ENCODE results near the gene TMEM135. TPM values are rescaled to one million over a fixed set of nuclear protein-coding genes. Genes with fewer than 3 reads are reported as not detected.
"Not testable (repeated sequence)": the region's sequence is repeated elsewhere in the genome, so short reads cannot be mapped to it uniquely, and the experiment has no call there.

TMEM135 gene
- total RNA-seq, 1 donor from 2014 or later, result 43.2 TPM

DNA sequence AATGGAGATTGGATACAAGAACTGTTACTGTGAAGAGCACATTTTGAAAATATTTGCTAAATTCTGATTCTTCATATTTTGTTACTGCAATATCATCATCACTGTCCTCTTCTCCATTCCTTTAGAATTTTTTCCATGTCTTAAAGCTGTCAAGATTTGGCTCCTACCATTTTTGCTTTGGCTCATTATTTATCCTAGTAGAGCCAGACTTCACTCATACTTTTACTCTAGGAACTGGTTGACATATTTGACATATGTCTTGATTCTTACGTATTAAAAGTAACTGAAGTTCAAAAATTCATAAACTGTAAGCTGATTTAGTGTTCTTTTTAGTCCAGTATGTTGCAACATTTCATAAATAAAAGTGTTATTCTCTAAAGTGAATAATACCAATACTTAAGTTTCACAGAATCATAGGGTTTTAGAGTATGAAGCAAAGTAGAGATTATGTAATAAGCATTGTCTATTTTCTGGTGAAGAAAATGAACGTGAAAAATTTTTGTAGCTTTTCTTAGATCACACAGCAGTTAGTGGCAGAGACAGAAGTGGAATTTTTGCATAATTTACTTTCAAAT, 225.6 kb downstream of the TMEM135 start:
- no peak for DNase-seq

DNA sequence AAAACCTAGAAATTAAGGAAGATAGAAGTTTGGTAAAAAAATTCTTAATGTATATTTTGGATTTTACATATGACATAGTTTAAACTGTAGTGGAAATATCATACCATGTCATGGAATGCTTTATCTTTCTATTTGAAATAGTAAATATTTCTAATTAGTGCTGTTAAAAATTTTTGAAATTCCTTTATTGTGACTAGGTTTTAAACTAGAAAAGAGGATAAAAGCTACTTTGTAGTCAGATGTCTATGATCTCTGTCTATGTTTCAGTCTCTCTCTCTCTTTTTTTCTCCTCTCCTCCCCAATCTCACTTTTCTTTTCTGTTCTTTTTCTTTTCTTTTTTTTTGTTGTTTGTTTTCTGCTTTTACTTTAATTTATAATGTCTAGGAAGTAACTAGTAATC, 226.2 kb downstream of the TMEM135 start:
- DNase-seq, result no peak

DNA sequence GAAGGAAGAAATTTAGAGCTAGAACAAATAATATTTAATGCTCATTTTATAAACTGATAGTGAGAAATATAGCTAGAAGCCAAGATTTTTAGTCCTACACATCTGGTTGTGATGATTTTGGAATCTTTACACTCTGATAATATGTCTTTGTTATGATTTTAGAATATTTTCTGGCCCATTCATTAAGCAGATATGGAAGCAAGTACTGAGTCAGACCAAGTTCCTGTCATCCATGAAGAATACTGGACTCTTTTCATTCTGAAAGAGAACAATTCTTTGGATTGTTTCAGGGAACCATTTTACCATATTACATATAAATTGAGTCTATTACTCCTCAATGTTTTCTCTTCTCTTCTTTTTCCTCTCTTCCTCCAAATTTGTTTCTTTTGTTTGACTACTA, 227.4 kb downstream of the TMEM135 start:
- DNase-seq, result no peak

DNA sequence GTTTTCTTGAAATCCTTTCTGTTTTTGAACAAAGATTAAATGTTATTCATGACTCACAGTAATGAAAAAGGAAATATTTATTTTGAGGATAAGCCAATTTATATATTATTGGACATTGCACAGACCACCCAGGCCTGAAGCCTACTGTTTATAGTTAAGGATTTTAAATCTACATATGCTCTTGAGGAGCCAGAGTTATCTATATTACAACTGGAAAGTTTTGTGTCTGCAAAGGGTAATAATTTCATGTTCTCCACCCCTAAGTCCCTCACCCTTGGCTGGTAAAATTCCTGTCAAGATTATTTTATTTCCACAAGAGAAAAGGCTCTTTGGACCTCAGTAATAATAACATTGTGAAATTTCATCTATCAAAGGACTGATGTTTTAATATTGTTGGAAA, 228.2 kb downstream of the TMEM135 start:
- no peak for DNase-seq

DNA sequence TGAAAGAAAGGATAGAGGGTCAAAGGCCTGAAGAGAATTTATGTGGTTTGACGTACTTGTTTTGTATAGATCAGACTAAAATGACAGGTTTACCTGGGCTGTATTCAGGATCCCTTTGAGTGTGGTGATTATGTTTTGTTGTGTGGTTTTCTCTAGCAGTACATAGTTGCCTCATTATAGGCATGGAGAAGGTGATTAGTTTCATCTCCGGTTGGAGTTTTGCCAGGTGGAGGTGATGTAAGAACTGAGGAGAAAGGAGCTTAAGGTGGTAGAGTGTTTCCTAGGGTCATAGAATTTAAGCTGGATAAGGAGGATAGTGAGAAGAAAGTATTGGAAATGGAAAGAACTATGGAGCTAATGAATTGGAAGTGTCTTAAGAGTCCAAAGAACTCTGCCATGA, 229.0 kb downstream of the TMEM135 start:
- no peak for DNase-seq

DNA sequence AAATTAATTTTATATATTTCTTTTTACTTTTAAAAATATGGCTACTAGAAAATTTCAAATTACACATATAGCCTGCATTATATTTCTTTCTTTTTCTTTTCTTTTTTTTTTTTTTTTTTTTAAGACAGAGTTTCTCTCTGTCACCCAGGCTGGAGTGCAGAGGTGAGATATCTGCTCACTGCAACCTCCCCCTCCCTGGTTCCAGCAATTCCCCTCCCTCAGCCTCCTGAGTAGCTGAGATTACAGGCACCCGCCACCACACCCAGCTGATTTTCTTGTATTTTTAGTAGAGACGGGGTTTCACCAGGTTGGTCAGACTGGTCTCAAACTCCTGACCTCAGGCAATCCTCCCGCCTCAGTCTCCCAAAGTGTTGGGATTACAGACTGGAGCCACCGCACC, 234.2 kb downstream of the TMEM135 start:
- not testable (repeated sequence) for DNase-seq

DNA sequence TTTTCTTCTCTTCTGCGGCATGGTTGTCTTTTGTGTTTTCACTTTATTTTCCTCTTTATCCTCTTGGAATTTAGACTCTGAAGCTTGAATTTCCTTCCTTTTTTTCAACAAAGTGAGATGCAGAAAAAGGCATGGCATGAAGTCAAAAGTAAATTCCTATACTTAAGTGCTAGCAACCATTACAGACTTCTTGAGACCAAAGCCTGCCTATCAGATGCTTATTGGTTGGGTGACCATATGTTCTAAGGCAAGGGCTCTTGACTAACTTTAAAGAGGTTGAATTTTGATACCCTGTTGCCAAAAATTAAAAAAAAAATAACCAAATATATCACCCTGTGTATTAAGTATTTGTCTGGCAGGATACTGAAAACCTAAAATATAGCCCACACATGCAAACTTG, 237.4 kb downstream of the TMEM135 start:
- DNase-seq, result no peak

DNA sequence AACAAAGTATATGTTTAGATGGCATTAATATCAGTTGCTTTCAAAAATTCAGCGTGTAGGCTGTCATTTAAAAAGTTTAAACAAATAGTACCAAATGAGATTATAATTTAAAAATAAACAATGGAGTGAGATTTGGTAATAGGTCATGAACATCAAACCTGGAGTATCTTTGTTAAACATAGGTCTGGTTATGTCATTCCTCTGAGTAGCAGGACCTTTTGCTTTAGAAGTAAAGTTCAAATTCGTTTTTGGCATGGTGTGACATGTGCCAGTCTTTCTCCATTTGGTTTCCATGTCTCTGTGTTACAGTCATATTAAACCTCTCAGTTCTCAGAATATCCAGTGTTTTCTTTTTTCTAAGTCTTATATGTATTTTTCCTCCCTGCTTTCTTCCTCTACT, 242.4 kb downstream of the TMEM135 start:
- no peak for DNase-seq

DNA sequence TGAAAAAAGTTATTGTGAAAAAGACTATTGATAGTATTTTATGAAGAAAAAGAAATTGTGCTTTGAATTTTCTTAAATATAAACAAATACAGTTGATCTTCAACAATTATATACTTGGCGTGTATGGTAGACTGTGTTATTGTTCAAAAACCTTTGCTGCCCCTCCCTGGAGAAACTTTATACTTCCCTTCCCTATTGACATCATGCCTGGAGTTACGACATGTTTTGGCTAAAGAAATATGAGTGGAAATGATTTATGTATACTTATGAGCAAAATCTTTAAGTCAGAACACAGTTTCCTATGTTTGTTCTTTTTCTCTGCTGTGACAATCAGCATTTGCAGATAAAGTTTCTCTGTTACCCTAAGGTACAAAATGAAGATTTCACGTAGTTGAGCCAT, 243.8 kb downstream of the TMEM135 start:
- DNase-seq, result no peak

DNA sequence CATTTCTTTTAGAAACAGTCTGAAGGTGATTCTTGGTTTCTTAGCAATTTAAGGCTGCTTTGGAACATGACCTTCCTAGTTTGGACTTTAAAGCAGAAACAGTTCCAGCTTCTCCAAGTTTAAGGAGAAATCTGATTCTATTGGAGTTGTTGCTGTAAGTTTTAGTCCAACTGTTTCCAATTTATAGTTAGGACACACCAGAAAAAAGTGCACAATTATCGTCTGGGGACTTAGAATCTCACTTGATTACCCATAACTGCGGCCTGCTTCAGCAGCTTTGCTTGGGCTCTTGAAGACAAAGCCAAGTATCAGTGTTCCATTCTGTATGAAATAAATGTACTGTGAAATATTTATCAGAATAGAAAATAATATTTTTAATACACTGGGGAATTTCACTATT, 246.6 kb downstream of the TMEM135 start:
- DNase-seq, result no peak

DNA sequence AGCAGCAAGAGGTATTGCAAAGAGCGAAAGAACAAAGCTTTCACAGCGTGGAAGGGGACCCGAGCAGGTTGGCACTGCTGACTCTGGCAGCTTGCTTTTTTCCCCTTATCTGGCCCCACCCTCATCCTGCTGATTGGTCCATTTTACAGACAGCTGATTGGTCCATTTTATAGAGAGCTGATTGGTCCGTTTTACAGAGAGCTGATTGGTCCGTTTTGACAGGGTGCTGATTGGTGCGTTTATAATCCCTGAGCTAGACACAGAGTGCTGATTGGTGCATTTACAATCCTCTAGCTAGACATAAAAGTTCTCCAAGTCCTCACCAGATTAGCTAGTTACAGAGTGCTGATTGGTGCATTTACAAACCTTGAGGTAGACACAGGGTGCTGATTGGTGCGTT, 247.9 kb downstream of the TMEM135 start:
- not testable (repeated sequence) for DNase-seq

DNA sequence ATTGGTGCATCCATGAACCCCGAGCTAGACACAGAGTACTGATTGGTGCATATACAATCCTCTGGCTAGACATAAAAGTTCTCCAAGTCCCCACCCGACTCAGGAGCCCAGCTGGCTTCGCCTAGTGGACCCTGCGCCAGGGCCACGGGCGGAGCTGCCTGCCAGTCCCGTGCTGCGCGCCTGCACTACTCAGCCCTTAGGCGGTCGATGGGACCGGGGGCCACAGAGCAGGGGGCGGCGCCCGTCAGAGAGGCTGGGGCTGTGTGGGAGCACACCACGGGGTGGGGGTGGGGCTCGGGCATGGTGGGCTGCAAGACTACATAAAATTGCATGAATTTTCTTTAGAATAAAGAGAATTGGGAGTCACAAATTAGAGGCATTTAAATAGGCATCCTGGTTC, 248.6 kb downstream of the TMEM135 start:
- DNase-seq, result no peak

DNA sequence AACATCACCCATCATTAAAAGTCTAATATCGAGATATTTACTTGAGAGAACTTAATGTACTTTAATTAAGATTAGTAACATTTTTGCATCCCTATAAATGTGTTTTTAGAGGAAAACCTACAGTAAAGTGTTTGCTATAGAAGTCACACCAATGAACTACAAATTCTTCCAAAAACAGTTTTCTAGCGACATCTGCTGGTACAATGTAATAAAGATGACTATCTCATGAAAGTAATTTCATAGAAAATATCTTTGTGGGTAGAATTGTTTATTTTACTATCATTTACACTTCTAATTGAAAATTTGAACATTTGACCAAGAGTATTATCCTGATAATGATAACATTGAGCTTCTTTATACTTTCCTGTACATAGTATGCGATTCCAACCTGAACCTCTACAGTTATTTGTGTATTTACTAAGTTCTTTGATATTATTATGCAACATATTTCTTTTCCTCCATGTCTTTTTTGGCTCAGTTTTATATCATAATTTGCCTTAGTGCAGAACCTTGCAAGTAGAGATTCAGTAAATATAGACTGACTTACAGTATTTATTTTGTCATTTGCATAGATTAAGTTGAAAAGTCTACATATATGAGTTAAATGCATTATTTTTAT, 252.7 kb downstream of the TMEM135 start:
- no peak for DNase-seq

DNA sequence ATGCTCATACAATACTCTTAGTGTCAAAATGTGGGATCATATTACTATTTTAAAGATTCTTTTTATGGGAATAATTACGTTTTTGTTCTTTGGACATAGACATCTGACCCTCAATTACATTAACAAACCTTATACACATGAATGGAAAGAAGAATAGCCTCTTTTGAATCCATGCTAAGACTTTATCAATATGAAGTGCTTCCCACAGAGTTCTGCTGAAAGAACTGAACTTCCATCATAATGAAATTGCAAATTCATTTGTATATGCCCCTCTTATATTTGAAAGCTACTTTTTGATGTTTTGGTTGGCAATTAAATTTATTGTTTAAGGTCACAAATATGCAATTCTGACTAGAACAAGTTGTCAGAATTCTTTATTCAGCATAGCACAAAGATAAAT, 254.9 kb downstream of the TMEM135 start:
- no peak for DNase-seq

DNA sequence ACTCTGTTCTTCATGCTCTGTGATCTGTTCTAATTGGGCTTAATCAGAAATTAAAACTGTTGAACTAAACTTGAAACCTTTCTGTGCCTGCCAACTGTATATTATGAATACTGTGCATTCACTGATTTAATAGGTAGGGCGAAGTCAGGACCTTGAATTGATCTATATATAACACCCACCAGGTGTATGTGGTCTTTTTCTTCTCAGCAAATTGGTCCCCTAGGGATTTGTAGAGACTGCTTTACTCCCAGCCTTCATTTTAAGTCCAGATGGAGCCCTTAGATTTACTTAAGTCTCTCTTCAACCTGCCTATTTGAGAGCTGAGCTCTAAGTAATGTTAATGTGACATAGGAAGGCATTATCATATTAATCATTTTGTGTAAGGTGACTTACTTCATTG, 257.5 kb downstream of the TMEM135 start:
- DNase-seq, result no peak

DNA sequence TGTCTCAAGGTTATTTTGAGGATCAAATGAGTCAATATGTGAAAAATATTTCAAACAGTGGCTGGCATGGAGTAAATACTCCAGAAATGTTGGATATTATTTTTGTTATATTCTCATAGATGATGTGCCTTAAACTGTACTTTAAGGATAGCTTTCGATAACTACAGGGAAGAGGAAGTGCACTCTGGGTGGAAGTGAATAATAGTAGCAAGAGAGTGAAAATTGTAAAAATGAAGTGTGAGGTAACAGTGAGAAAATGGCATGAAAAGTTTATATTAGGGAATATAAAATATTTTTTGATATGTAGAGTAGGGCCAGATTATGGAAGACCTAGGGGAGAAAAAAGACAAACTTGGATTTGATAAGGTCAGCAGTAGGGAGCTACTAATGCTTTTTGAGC, 258.9 kb downstream of the TMEM135 start:
- DNase-seq, result no peak

DNA sequence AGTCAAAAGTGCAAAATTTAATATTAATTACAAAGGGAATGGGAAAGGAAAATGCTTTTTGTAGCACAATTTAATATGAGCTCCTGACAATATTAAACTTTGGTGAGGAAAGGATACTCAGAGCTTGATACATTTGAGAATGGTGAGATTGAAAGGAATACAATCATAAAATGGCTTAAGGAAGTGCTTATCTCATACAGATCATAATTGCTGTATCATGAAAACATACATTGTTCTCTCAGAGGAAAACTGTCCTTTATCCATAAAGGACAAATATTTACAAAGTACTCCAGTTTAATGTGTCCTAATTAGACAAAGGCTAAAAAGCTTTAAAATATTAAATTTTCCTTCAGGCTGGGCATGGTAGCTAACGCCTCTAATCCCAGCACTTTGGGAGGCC, 260.4 kb downstream of the TMEM135 start:
- DNase-seq, result no peak

DNA sequence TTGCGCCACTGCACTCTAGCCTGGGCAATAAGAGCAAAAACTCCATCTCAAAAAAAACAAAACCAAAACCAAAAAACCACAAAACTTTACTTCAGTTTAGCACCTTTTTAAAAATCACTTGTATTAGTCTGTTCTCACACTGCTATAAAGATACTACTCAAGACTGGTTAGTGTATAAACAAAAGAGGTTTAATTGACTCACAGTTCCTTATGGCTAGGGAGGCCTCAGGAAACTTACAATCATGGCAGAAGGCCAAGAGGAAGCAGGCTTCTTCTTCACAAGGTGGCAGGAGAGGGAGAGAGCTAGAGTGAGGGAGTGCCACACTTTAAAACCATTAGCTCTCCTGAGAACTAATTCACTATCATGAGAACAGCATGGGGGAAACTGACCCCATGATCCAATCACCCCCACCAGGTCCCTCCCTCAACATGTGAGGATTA, 261.3 kb downstream of the TMEM135 start:
- DNase-seq, result no peak

DNA sequence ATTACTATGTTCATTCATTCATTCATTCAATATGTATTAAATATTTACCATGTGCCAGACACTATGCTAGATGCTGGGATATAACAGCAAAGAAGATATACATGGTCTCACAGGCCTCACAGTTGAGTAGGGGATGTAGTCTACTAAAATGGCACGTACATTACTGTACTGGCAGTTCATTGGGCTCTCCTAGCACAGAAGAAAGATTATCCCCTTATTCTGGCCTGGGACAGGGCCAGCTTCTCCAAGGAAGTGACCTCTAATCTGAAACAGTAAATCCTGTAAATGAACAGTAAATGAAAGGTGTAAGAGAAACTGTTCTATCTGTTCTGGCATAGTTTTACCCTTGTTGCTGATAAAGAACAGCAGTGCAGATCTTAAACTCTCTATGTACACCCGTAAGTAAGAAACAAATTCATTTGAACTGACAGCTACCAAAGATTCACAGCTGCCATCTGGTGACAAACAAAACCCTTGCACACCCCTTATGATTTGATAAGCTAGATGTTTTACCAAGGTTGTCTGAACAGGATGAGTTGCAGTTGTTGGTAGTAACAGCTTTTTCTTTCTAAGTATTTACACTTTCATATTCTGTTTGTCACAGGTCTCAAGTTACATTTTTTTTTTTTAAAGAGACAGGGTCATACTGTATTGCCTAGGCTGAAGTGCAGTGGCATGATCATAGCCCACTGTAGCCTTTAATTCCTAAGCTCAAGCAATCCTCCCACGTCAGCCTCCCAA, 263.1 kb downstream of the TMEM135 start:
- DNase-seq, result no peak

DNA sequence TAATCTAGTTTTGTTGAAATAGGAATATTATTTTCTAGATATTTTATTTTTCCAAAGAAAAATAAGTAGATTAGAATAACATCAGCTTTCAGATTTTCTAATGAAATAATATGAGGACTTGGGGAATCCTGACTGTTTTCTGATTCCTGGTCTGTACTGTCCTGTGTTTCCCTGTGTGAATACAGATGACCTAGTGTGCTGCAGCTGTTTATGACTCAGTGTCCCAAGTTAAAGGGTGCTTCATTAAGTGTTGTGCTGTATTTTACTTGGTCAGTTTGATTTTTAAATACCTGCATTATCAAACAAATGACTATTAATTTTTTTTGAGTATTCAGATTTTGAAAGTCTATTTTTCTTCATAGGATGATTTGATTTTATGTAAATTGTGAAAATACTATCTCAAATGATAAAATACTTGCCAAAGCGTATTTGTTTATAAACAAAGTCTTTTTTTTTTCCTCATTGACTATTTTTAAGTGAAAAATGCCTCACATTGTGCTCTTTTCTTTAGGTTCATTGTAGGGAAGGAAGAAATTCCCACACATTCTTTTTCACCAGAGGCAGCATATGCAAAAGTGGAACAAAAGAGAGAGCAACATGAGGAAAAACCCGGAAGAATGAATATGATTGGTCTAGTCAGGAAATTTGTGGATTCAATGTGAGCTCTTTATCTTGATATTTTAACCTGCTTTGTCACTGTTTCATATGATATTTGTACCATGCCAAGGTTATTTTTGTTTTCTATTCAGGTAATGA, 264.2 kb downstream of the TMEM135 start:
- no peak for DNase-seq

DNA sequence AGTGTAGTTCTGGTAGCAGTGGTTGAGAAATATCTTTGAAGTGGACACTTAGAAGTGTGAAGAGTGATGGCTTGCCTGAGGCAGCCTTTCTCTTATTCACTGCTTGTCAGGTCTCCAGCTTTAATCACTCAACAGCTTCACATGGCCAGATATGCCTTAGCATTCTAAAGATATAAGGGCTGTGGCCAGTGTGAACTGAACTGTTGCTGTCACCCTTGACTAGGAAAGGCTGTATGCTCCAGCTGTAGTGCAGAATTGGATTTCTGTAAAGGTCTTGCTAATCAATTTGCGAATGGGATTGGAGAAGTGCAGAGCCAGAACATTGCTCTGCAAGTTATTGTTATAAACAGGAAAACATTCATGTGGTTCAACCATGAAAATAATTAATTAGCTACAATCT, 266.7 kb downstream of the TMEM135 start:
- DNase-seq, result no peak

DNA sequence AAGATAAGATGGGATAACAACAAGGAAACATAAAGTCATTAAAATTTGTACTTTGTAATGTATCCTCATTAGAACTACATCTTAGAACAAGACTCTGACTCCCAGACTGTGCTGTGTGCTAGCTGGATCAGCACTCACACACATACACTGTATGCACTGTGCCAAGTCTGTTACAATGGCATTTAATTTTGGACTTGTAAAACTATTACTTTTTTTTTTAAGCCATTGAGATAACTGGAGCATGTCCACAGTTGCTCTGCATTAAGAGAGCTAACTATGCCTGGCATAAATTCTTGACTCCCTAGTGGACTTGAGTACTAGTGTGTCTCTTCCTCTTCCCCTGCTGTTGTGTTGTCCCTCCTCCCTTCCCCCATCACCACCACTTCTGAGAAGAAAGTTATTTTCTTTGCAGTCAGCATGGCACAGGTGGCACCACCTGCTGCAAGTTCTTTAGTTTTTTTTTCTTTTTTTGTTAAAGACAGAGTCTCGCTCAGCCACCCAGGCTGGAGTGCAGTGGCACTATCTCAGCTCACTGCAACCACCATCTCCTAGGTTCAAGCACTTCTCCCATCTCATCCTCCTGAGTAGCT, 268.6 kb downstream of the TMEM135 start:
- no peak for DNase-seq

DNA sequence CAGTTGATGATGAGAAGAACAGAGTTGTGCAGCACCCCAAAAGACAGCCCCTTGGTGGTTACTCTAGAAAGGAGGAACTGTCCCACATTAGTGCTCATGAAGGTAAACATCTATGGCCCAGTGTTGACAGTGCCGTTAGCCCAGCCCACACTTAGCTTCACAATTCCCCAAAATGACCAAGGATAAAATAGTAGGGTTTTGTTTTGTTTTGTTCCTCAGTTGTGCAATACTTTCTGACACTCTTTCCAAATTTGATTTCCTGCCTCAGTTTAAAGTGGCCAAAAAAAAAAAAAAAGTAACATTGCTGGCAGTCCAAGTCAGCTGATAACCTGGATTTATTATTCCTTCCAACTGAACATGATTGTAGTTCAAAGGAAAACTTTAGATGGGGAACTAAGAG, 269.4 kb downstream of the TMEM135 start:
- DNase-seq, result no peak

Data from occipital lobe (tissue), 2 donors.